ENCODE data around the gene SPTBN1. TPM values are rescaled to one million over a fixed set of nuclear protein-coding genes. Genes with fewer than 3 reads are reported as not detected.

The SPTBN1 gene
- total and polyA plus RNA-seq, 2 experiments from 2014 or later: 58.1 to 204 TPM

DNA sequence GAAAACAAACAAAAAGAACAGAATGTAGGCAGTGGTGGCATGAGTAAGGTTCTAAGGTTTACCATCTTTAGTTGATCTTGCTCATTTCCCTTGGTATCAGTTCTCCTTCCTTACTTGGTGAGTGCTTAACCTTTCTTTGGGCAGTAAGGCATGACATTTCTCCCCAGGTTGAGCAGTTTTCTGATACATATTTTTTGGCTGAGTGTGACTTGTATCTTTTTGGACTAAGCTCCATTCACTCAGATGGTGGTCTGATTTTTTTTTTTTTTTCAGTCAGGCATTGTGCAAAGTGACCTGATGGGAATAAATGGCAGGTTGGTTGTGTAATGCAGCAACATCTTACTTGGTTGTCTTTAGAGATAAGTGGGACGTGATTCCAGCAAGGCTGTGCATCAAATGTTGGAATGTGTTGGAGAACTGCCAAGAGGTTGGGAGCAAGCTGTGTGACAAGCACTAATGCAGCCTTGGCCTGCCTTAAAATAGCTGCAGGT, 15.1 kb downstream of the SPTBN1 start:
- Histone ChIP-seq H3K36me3 (ENCODE audit: insufficient read depth) (no peaks in the 10 kb centered on the region), H3K4me3 (no peak overlapping the region), H3K79me2 (replicated peaks; ENCODE audit: insufficient read depth) (peaks cover 35% of the 10 kb centered on the region), H3K4me1 (ENCODE audit: insufficient read depth) (peaks cover 16% of the 10 kb centered on the region), H3K27ac (ENCODE audit: low read depth) (no peak overlapping the region), H3K27me3 (ENCODE audit: insufficient read depth) (no peaks in the 10 kb centered on the region), H3K9me2 (ENCODE audit: insufficient read depth) (no peaks in the 10 kb centered on the region), H4K20me1 (replicated peaks; ENCODE audit: insufficient read depth) (no peaks in the 10 kb centered on the region), H3F3A (replicated peaks; ENCODE audit: low read depth) (no peaks in the 10 kb centered on the region), H3K4me2 (no peak overlapping the region), H2AFZ (no peak overlapping the region)
- Mint-ChIP-seq H3K4me3 (no peak overlapping the region), H3K27me3 (ENCODE audit: insufficient read depth, low read depth, poor library complexity) (peaks cover 6% of the 10 kb centered on the region), H3K36me3 (ENCODE audit: low read depth) (no peaks in the 10 kb centered on the region), H3K4me1 (peaks cover 33% of the 10 kb centered on the region), H3K9me3 (no peaks in the 10 kb centered on the region), H3K27ac (no peak overlapping the region)
- ATAC-seq (no peak), DNase-seq (ENCODE audit: low spot score) (no peak)
- TF ChIP-seq ZNF114 (CRISPR knock-in tag; IDR thresholded peaks at IDR 0.05) (no peak), JUNB (IDR thresholded peaks at IDR 0.05; ENCODE audit: unreplicated experiment) (no peak), STAT1 (IDR thresholded peaks at IDR 0.05; ENCODE audit: unreplicated experiment) (no peak)
- TF ChIP-seq, protein P1, sequence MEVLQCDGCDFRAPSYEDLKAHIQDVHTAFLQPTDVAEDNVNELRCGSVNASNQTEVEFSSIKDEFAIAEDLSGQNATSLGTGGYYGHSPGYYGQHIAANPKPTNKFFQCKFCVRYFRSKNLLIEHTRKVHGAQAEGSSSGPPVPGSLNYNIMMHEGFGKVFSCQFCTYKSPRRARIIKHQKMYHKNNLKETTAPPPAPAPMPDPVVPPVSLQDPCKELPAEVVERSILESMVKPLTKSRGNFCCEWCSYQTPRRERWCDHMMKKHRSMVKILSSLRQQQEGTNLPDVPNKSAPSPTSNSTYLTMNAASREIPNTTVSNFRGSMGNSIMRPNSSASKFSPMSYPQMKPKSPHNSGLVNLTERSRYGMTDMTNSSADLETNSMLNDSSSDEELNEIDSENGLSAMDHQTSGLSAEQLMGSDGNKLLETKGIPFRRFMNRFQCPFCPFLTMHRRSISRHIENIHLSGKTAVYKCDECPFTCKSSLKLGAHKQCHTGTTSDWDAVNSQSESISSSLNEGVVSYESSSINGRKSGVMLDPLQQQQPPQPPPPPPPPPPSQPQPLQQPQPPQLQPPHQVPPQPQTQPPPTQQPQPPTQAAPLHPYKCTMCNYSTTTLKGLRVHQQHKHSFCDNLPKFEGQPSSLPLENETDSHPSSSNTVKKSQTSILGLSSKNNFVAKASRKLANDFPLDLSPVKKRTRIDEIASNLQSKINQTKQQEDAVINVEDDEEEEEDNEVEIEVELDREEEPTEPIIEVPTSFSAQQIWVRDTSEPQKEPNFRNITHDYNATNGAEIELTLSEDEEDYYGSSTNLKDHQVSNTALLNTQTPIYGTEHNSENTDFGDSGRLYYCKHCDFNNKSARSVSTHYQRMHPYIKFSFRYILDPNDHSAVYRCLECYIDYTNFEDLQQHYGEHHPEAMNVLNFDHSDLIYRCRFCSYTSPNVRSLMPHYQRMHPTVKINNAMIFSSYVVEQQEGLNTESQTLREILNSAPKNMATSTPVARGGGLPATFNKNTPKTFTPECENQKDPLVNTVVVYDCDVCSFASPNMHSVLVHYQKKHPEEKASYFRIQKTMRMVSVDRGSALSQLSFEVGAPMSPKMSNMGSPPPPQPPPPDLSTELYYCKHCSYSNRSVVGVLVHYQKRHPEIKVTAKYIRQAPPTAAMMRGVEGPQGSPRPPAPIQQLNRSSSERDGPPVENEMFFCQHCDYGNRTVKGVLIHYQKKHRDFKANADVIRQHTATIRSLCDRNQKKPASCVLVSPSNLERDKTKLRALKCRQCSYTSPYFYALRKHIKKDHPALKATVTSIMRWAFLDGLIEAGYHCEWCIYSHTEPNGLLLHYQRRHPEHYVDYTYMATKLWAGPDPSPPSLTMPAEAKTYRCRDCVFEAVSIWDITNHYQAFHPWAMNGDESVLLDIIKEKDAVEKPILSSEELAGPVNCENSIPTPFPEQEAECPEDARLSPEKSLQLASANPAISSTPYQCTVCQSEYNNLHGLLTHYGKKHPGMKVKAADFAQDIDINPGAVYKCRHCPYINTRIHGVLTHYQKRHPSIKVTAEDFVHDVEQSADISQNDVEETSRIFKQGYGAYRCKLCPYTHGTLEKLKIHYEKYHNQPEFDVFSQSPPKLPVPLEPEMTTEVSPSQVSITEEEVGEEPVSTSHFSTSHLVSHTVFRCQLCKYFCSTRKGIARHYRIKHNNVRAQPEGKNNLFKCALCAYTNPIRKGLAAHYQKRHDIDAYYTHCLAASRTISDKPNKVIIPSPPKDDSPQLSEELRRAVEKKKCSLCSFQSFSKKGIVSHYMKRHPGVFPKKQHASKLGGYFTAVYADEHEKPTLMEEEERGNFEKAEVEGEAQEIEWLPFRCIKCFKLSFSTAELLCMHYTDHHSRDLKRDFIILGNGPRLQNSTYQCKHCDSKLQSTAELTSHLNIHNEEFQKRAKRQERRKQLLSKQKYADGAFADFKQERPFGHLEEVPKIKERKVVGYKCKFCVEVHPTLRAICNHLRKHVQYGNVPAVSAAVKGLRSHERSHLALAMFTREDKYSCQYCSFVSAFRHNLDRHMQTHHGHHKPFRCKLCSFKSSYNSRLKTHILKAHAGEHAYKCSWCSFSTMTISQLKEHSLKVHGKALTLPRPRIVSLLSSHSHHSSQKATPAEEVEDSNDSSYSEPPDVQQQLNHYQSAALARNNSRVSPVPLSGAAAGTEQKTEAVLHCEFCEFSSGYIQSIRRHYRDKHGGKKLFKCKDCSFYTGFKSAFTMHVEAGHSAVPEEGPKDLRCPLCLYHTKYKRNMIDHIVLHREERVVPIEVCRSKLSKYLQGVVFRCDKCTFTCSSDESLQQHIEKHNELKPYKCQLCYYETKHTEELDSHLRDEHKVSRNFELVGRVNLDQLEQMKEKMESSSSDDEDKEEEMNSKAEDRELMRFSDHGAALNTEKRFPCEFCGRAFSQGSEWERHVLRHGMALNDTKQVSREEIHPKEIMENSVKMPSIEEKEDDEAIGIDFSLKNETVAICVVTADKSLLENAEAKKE (CRISPR knock-in tag; IDR thresholded peaks at IDR 0.05): no peak
- TF ChIP-seq, protein P2, sequence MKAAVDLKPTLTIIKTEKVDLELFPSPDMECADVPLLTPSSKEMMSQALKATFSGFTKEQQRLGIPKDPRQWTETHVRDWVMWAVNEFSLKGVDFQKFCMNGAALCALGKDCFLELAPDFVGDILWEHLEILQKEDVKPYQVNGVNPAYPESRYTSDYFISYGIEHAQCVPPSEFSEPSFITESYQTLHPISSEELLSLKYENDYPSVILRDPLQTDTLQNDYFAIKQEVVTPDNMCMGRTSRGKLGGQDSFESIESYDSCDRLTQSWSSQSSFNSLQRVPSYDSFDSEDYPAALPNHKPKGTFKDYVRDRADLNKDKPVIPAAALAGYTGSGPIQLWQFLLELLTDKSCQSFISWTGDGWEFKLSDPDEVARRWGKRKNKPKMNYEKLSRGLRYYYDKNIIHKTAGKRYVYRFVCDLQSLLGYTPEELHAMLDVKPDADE (IDR thresholded peaks at IDR 0.05): no peak

DNA sequence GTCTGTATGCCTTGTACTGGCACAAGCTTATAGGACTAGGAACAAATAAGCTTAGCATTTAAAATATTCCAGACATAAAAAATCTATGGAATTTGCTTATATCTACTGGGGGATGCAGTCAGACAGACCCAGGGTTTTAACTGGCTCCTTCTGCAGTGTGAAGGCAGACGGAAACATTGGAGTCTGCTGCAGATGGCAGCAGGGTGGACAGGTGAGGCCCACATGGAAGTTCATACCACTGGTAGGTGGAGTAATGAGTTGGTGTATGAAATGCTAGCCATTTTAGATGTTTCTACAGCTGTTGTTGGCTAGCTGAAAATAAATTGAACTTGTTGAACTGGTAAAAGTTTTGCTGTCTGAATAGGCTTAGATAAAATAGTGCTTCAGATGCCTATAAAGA, 17.7 kb downstream of the SPTBN1 start:
- Histone ChIP-seq H4K20me1 (replicated peaks; ENCODE audit: insufficient read depth) (no peaks in the 10 kb centered on the region), H2AFZ (no peak overlapping the region), H3K27ac (ENCODE audit: low read depth) (no peak overlapping the region), H3K4me1 (ENCODE audit: insufficient read depth) (peaks cover 15% of the 10 kb centered on the region), H3K79me2 (replicated peaks; ENCODE audit: insufficient read depth) (peaks cover 35% of the 10 kb centered on the region), H3K27me3 (ENCODE audit: insufficient read depth) (no peaks in the 10 kb centered on the region), H3K4me2 (no peak overlapping the region), H3F3A (replicated peaks; ENCODE audit: low read depth) (no peaks in the 10 kb centered on the region), H3K36me3 (ENCODE audit: insufficient read depth) (no peaks in the 10 kb centered on the region), H3K9me2 (ENCODE audit: insufficient read depth) (no peaks in the 10 kb centered on the region), H3K4me3 (no peak overlapping the region)
- ATAC-seq (no peak), DNase-seq (ENCODE audit: low spot score) (no peak)
- H3K27ac Mint-ChIP-seq: no peak overlapping the region
- TF ChIP-seq POLR2AphosphoS5 (IDR thresholded peaks at IDR 0.05; ENCODE audit: low read depth) (no peak), NANOG (IDR thresholded peaks at IDR 0.05; ENCODE audit: borderline replicate concordance) (no peak), ZNF331 (CRISPR knock-in tag; IDR thresholded peaks at IDR 0.05; ENCODE audit: low read depth) (no peak)
- no peaks in the 10 kb centered on the region for H3K36me3 Mint-ChIP-seq (ENCODE audit: low read depth)
- no peak overlapping the region for H3K4me3 Mint-ChIP-seq
- H3K27me3 Mint-ChIP-seq (ENCODE audit: insufficient read depth, low read depth, poor library complexity): peaks cover 8% of the 10 kb centered on the region
- no peaks in the 10 kb centered on the region for H3K9me3 Mint-ChIP-seq
- peaks cover 35% of the 10 kb centered on the region for H3K4me1 Mint-ChIP-seq

Measured in GM23338 (cell line).